ENCODE data around the gene GPR17.

GRCh38 chr2:127625572-127625951 is 20.4 kb upstream of the GPR17 start:
- TF ChIP-seq, protein P1, sequence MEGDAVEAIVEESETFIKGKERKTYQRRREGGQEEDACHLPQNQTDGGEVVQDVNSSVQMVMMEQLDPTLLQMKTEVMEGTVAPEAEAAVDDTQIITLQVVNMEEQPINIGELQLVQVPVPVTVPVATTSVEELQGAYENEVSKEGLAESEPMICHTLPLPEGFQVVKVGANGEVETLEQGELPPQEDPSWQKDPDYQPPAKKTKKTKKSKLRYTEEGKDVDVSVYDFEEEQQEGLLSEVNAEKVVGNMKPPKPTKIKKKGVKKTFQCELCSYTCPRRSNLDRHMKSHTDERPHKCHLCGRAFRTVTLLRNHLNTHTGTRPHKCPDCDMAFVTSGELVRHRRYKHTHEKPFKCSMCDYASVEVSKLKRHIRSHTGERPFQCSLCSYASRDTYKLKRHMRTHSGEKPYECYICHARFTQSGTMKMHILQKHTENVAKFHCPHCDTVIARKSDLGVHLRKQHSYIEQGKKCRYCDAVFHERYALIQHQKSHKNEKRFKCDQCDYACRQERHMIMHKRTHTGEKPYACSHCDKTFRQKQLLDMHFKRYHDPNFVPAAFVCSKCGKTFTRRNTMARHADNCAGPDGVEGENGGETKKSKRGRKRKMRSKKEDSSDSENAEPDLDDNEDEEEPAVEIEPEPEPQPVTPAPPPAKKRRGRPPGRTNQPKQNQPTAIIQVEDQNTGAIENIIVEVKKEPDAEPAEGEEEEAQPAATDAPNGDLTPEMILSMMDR (IDR thresholded peaks at IDR 0.05; ENCODE audit: poor library complexity): no peak
- no peak for TF ChIP-seq EZH2phosphoT487 (IDR thresholded peaks at IDR 0.05; ENCODE audit: low read depth, severe bottlenecking, unreplicated experiment)
